HL-60 (cell line): ENCODE data around the gene RALGAPB.

Experiments used
- CTCF ChIP-seq: IDR thresholded peaks from one replicate; pipeline ENCODE4 v1.5.1; 2011; ENCODE audit warnings: low read length, control low read depth, inconsistent platforms; ENCODE audit not compliant: insufficient read depth
- GABPA ChIP-seq: IDR thresholded peaks from 2 replicates; pipeline ENCODE4 v1.6.1; 2012; ENCODE audit warnings: low read depth
- POLR2AphosphoS5 ChIP-seq: IDR thresholded peaks from 2 replicates; pipeline ENCODE4 v1.6.1; 2012; ENCODE audit warnings: low read depth
- SPI1 ChIP-seq: IDR thresholded peaks from 2 replicates; pipeline ENCODE4 v1.6.1; 2012; ENCODE audit warnings: low read depth, mild to moderate bottlenecking, borderline replicate concordance
- TF ChIP-seq, protein P1 (sequence below): IDR thresholded peaks from 2 replicates; pipeline ENCODE4 v1.6.1; 2012; ENCODE audit warnings: low read depth; ENCODE audit not compliant: insufficient replicate concordance

DNA sequence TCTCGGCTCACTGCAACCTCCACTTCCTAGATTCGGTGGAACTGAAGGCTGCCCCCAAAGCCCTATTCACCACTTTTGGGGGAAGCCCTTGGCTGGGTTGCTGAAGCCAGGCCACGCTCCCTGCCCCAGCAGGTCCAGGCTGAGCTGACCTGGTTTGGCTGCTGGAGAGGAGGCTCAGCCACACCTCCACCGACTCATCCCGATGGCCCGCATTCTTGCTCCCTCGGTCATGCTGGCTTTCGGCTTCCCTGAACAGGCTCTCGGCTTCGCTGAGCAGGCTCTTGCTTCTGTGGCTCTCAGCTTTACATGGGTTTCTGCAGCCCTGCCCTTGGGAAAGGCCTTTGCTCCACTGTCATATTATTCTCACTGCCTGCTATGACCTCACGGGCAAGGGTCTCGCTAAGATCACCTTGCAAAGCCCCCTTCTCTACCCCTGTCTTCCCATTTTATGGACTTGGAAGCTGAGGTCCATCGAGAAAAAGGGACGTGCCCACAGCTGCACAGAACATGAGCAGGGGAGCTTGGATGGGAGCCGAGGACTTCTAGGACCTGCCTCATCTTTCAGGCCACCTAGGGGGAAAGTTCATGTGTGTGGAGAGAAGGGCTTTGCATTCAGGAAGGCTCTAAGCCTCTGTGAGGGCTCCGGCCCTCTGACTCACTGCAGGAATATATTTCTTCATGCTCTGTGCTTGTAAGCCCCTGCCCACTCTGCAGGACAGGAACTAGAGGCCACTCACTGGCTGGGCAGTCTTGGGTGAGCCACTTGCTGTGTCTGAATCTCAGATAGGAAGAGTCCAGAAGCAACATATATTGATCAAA lies 144.6 kb downstream of the RALGAPB start:
- no peak for TF ChIP-seq POLR2AphosphoS5
- TF ChIP-seq CTCF: no peak
- TF ChIP-seq, protein P1, sequence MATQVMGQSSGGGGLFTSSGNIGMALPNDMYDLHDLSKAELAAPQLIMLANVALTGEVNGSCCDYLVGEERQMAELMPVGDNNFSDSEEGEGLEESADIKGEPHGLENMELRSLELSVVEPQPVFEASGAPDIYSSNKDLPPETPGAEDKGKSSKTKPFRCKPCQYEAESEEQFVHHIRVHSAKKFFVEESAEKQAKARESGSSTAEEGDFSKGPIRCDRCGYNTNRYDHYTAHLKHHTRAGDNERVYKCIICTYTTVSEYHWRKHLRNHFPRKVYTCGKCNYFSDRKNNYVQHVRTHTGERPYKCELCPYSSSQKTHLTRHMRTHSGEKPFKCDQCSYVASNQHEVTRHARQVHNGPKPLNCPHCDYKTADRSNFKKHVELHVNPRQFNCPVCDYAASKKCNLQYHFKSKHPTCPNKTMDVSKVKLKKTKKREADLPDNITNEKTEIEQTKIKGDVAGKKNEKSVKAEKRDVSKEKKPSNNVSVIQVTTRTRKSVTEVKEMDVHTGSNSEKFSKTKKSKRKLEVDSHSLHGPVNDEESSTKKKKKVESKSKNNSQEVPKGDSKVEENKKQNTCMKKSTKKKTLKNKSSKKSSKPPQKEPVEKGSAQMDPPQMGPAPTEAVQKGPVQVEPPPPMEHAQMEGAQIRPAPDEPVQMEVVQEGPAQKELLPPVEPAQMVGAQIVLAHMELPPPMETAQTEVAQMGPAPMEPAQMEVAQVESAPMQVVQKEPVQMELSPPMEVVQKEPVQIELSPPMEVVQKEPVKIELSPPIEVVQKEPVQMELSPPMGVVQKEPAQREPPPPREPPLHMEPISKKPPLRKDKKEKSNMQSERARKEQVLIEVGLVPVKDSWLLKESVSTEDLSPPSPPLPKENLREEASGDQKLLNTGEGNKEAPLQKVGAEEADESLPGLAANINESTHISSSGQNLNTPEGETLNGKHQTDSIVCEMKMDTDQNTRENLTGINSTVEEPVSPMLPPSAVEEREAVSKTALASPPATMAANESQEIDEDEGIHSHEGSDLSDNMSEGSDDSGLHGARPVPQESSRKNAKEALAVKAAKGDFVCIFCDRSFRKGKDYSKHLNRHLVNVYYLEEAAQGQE: no peak
- no peak for TF ChIP-seq GABPA
- no peak for TF ChIP-seq SPI1
